Progenitor cell of endocrine pancreas (in vitro differentiated cells): ENCODE data around the gene DPP6. TPM values are rescaled to one million over a fixed set of nuclear protein-coding genes. Genes with fewer than 3 reads are reported as not detected.

ENCODE experiments used
- DNase-seq: peaks from one replicate; pipeline ENCODE4 v3.0.0; 2021; ENCODE audit warnings: low spot score; ENCODE audit not compliant: unreplicated experiment
- H3K27ac Mint-ChIP-seq: 2 replicates; pipeline ENCODE4 v1.8.0; 2021; ENCODE audit warnings: mild to moderate bottlenecking, moderate library complexity, mixed read lengths
- H3K27me3 Mint-ChIP-seq: 2 replicates; pipeline ENCODE4 v1.8.0; 2021; ENCODE audit warnings: mixed read lengths
- H3K36me3 Mint-ChIP-seq: 2 replicates; pipeline ENCODE4 v1.8.0; 2022; ENCODE audit warnings: mixed read lengths; ENCODE audit not compliant: insufficient read depth
- H3K4me1 Mint-ChIP-seq: 2 replicates; pipeline ENCODE4 v1.8.0; 2021; ENCODE audit warnings: low read depth, mixed read lengths
- H3K4me3 Mint-ChIP-seq: 2 replicates; pipeline ENCODE4 v1.8.0; 2021; ENCODE audit warnings: low read depth, mild to moderate bottlenecking, moderate library complexity, mixed read lengths
- H3K9me3 Mint-ChIP-seq: 2 replicates; pipeline ENCODE4 v1.8.0; 2021; ENCODE audit warnings: low read depth, mixed read lengths
- CTCF ChIP-seq: fragments of 200-600 bp; sonication (generic); IDR thresholded peaks from one replicate; pipeline ENCODE4 v1.5.0; 2021; ENCODE audit warnings: antibody characterized with exemption, mild to moderate bottlenecking; ENCODE audit not compliant: unreplicated experiment
- total RNA-seq: library from RNA; stranded (reverse); gene quantifications from 2 replicates; pipeline ENCODE4 v1.2.1, GENCODE V29; 2021

Gene DPP6
- total RNA-seq, 1 donor from 2014 or later = 13.4 TPM

GRCh38 chr7:154482863-154483262 lies 430.7 kb downstream of the DPP6 start:
- no peak for DNase-seq
- H3K27ac Mint-ChIP-seq = no peak overlapping the region
- TF ChIP-seq CTCF = no peak
- H3K4me3 Mint-ChIP-seq = no peak overlapping the region
- no peaks in the 10 kb centered on the region for H3K27me3 Mint-ChIP-seq
- no peaks in the 10 kb centered on the region for H3K9me3 Mint-ChIP-seq
- H3K4me1 Mint-ChIP-seq = peaks cover 4% of the 10 kb centered on the region
- H3K36me3 Mint-ChIP-seq = no peaks in the 10 kb centered on the region

- no peaks in the 10 kb centered on the region for H3K9me3 Mint-ChIP-seq
- H3K36me3 Mint-ChIP-seq = no peaks in the 10 kb centered on the region
- H3K27ac Mint-ChIP-seq = peak overlapping the region; percentile 1
- peaks cover 4% of the 10 kb centered on the region for H3K4me1 Mint-ChIP-seq
- DNase-seq = no peak
- TF ChIP-seq CTCF = no peak
- H3K27me3 Mint-ChIP-seq = no peaks in the 10 kb centered on the region
- no peak overlapping the region for H3K4me3 Mint-ChIP-seq
Observed at GRCh38 chr7:154484406-154484805, 432.2 kb downstream of the DPP6 start.

- no peak for TF ChIP-seq CTCF
- Mint-ChIP-seq H3K9me3 (no peaks in the 10 kb centered on the region), H3K4me3 (no peak overlapping the region), H3K36me3 (no peaks in the 10 kb centered on the region), H3K27me3 (no peaks in the 10 kb centered on the region), H3K4me1 (peaks cover 4% of the 10 kb centered on the region), H3K27ac (no peak overlapping the region)
- no peak for DNase-seq
Observed at GRCh38 chr7:154484943-154485342, 432.7 kb downstream of the DPP6 start.

- no peaks in the 10 kb centered on the region for H3K9me3 Mint-ChIP-seq
- no peak for TF ChIP-seq CTCF
- H3K4me1 Mint-ChIP-seq = peaks cover 5% of the 10 kb centered on the region
- no peaks in the 10 kb centered on the region for H3K27me3 Mint-ChIP-seq
- DNase-seq = no peak
- H3K4me3 Mint-ChIP-seq = no peak overlapping the region
- H3K27ac Mint-ChIP-seq = no peak overlapping the region
- no peaks in the 10 kb centered on the region for H3K36me3 Mint-ChIP-seq
Observed at GRCh38 chr7:154489897-154490296, 437.7 kb downstream of the DPP6 start.

GRCh38 chr7:154493594-154493993 lies 441.4 kb downstream of the DPP6 start:
- no peaks in the 10 kb centered on the region for H3K27me3 Mint-ChIP-seq

More at GRCh38 chr7:154493594-154493993, 441.4 kb downstream of the DPP6 start:
- Mint-ChIP-seq H3K27ac (no peak overlapping the region), H3K36me3 (no peaks in the 10 kb centered on the region), H3K4me3 (no peak overlapping the region), H3K9me3 (no peaks in the 10 kb centered on the region), H3K4me1 (peaks cover 9% of the 10 kb centered on the region)
- TF ChIP-seq CTCF = no peak
- no peak for DNase-seq
